Spleen (tissue), 7 donors: Measurements from ENCODE around the gene CABP4.

Experiments used
- POLR2A ChIP-seq, 3 donors: fragments of 450-650 bp; IDR thresholded peaks; one replicate each; pipeline ENCODE4 v1.5.1; 2017; ENCODE audit warnings: antibody characterized with exemption in 3 of 3, mild to moderate bottlenecking in 1 of 3
- POLR2AphosphoS5 ChIP-seq, 3 donors: sonication (generic); formaldehyde crosslinking; IDR thresholded peaks; one replicate each; pipeline ENCODE4 v1.5.1; 2017; ENCODE audit warnings: antibody characterized with exemption in 3 of 3
- TF ChIP-seq, protein P1 (sequence below), 11 experiments: fragments of 200-600 bp in 7 of 11; fragments of 450-650 bp in 4 of 11; sonication (generic) in 4 of 11; IDR thresholded peaks in 8 of 11; conservative IDR thresholded peaks in 3 of 11; 1 replicate in 7 of 11; 2 replicates in 4 of 11; pipeline versions ENCODE4 v1.4.0 to v1.8.0; 2016 to 2021; ENCODE audit warnings: antibody characterized with exemption in 11 of 11, inconsistent platforms in 4 of 11, mild to moderate bottlenecking in 1 of 11
- donor health status: DM: no; HTN: no; CAD: no; lungs with moderate emphysema.
- donor health status: DM: no; HTN: no; CAD: no.
- donor health status: DM: no; HTN: no; CAD: no.

DNA sequence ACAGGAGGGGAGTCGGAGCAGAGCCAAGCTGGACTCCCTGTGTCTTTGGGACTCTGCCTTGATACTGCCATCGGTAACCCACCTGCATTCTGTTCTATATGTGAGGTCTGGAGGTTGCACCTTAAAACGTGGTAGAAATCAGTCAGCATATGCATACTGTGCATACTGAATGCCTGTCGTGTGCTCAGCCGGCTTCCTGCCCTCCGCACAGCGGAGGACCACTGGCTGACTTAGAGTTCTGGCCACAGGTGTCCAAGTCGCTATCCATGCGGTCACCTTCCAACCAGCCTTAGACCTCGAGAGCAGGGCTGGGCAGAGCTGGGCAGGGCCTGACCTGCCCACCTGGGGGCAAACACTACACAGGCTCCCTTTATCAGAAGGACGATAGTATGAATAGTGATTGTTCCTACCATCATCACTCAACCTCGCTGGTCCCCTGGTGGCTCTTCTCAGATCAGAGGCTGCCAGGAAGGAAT is 47.4 kb upstream of the CABP4 start:
- TF ChIP-seq, protein P1, sequence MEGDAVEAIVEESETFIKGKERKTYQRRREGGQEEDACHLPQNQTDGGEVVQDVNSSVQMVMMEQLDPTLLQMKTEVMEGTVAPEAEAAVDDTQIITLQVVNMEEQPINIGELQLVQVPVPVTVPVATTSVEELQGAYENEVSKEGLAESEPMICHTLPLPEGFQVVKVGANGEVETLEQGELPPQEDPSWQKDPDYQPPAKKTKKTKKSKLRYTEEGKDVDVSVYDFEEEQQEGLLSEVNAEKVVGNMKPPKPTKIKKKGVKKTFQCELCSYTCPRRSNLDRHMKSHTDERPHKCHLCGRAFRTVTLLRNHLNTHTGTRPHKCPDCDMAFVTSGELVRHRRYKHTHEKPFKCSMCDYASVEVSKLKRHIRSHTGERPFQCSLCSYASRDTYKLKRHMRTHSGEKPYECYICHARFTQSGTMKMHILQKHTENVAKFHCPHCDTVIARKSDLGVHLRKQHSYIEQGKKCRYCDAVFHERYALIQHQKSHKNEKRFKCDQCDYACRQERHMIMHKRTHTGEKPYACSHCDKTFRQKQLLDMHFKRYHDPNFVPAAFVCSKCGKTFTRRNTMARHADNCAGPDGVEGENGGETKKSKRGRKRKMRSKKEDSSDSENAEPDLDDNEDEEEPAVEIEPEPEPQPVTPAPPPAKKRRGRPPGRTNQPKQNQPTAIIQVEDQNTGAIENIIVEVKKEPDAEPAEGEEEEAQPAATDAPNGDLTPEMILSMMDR (IDR thresholded peaks at IDR 0.05 in 8 of 11, conservative IDR thresholded peaks at IDR 0.05 in 3 of 11): no peak
- TF ChIP-seq POLR2A (IDR thresholded peaks at IDR 0.05) (no peak), POLR2AphosphoS5 (IDR thresholded peaks at IDR 0.05) (no peak)
